K562 (cell line): Measurements from ENCODE around the gene DNAJB4. TPM values are rescaled to one million over a fixed set of nuclear protein-coding genes. Genes with fewer than 3 reads are reported as not detected.
A peak's percentile ranks its signal among the peaks of the same experiment; 100 is the strongest.

Source experiments
- CEBPB ChIP-seq: fragments of 450-650 bp; IDR thresholded peaks from 2 replicates; pipeline ENCODE4 v1.6.1; 2016; ENCODE audit warnings: missing genetic modification characterization, missing compliant biosample characterization
- CEBPG ChIP-seq, 3 experiments: fragments of 200-800 bp in 1 of 3; sonication (Bioruptor generic) in 1 of 3; sonication (generic) in 1 of 3; formaldehyde crosslinking in 1 of 3; IDR thresholded peaks in 2 of 3; conservative IDR thresholded peaks in 1 of 3; 2 replicates each; pipeline versions ENCODE4 v1.6.1 to v1.8.0; 2016 to 2022; ENCODE audit warnings: missing compliant biosample characterization in 2 of 3, missing genetic modification characterization in 2 of 3, mild to moderate bottlenecking in 1 of 3, missing genetic modification reagents in 1 of 3
- CHD1 ChIP-seq: fragments of 200-600 bp; sonication (generic); IDR thresholded peaks from one replicate; pipeline ENCODE4 v1.6.1; 2012; ENCODE audit warnings: mild to moderate bottlenecking, moderate library complexity, low read length, inconsistent platforms
- EGR1 ChIP-seq: fragments of 450-650 bp; conservative IDR thresholded peaks from 2 replicates; pipeline ENCODE4 v1.6.1; 2017; ENCODE audit warnings: mild to moderate bottlenecking
- HBP1 ChIP-seq: fragments of 450-650 bp; formaldehyde crosslinking; IDR thresholded peaks from 2 replicates; pipeline ENCODE4 v1.4.0; 2022; ENCODE audit warnings: missing genetic modification characterization
- IFI16 ChIP-seq: fragments of 250-450 bp; sonication (Bioruptor Pico); IDR thresholded peaks from 2 replicates; pipeline ENCODE4 v2.1.2; 2022; ENCODE audit warnings: mild to moderate bottlenecking, inconsistent platforms
- KDM2B ChIP-seq: fragments of 250-450 bp; sonication (Bioruptor Pico); IDR thresholded peaks from 2 replicates; pipeline ENCODE4 v1.8.0; 2021; ENCODE audit warnings: mild to moderate bottlenecking, moderate library complexity
- NR3C1 ChIP-seq: sonication (generic); formaldehyde crosslinking; IDR thresholded peaks from 2 replicates; pipeline ENCODE4 v1.8.1; 2022; ENCODE audit warnings: missing genetic modification reagents
- NUFIP1 ChIP-seq: fragments of 450-650 bp; IDR thresholded peaks from 2 replicates; pipeline ENCODE4 v1.6.1; 2018; ENCODE audit not compliant: partially characterized antibody
- PCBP1 ChIP-seq: fragments of 200-400 bp; formaldehyde crosslinking; IDR thresholded peaks from 2 replicates; pipeline ENCODE4 v1.6.1; 2018; ENCODE audit warnings: mild to moderate bottlenecking, low read depth, low read length; ENCODE audit not compliant: poor library complexity, severe bottlenecking
- PPARD ChIP-seq: fragments of 250-450 bp; sonication (Bioruptor Pico); IDR thresholded peaks from 2 replicates; pipeline ENCODE4 v1.8.0; 2022; ENCODE audit warnings: inconsistent platforms, mild to moderate bottlenecking, moderate library complexity
- SNRNP70 ChIP-seq: fragments of 200-400 bp; formaldehyde crosslinking; optimal IDR thresholded peaks from 2 replicates; pipeline ENCODE3; 2017; ENCODE audit warnings: low read depth, low read length
- SPI1 ChIP-seq: IDR thresholded peaks from 2 replicates; pipeline ENCODE4 v1.6.1; 2011; ENCODE audit warnings: low read depth, low read length, control low read depth, borderline replicate concordance
- SREBF2 ChIP-seq: sonication (generic); formaldehyde crosslinking; IDR thresholded peaks from 2 replicates; pipeline ENCODE4 v1.4.0; 2020; ENCODE audit warnings: mild to moderate bottlenecking, missing genetic modification reagents
- TBP ChIP-seq: optimal IDR thresholded peaks from 2 replicates; pipeline ENCODE3; 2011; ENCODE audit warnings: low read depth, low read length, improper control_type of control experiment
- ZBTB26 ChIP-seq: fragments of 450-650 bp; formaldehyde crosslinking; IDR thresholded peaks from 2 replicates; pipeline ENCODE4 v1.4.0; 2022; ENCODE audit warnings: missing genetic modification characterization
- ZFP36 ChIP-seq: fragments of 150-350 bp; IDR thresholded peaks from 2 replicates; pipeline ENCODE4 v1.6.1; 2018; ENCODE audit warnings: low read length, low read depth; ENCODE audit not compliant: partially characterized antibody
- ZKSCAN1 ChIP-seq: fragments of 150-350 bp; IDR thresholded peaks from 2 replicates; pipeline ENCODE4 v1.6.1; 2016; ENCODE audit warnings: low read depth, low read length
- ZNF146 ChIP-seq: IDR thresholded peaks from one replicate; pipeline ENCODE4 v1.6.1; 2018; ENCODE audit warnings: missing compliant biosample characterization; ENCODE audit not compliant: unreplicated experiment
- ZNF175 ChIP-seq: fragments of 200-800 bp; sonication (Bioruptor generic); IDR thresholded peaks from 2 replicates; pipeline ENCODE4 v1.6.1; 2016; ENCODE audit warnings: low read depth, mild to moderate bottlenecking, missing genetic modification characterization, missing compliant biosample characterization
- ZNF3 ChIP-seq: fragments of 250-450 bp; sonication (Bioruptor Pico); IDR thresholded peaks from 2 replicates; pipeline ENCODE4 v1.5.0; 2021; ENCODE audit warnings: mild to moderate bottlenecking, moderate library complexity
- ZNF57 ChIP-seq: fragments of 450-650 bp; formaldehyde crosslinking; IDR thresholded peaks from 2 replicates; pipeline ENCODE4 v1.4.0; 2020; ENCODE audit warnings: mild to moderate bottlenecking, moderate library complexity
- ZNF76 ChIP-seq: fragments of 250-450 bp; sonication (Bioruptor Pico); IDR thresholded peaks from 2 replicates; pipeline ENCODE4 v1.4.0; 2020; ENCODE audit warnings: mild to moderate bottlenecking, moderate library complexity, borderline replicate concordance
- polyA plus RNA-seq, 8 experiments: library from polyadenylated mRNA; depleted of rRNA in 4 of 8; stranded (reverse) in 5 of 8; unstranded in 3 of 8; fragments of >200 nt; fragmentation: Nextera tagmentation in 2 of 8; fragmentation: Illumina TruSeq in 1 of 8; extraction: Ambion mirVana in 2 of 8; extraction: Trizol in 1 of 8; gene quantifications; 2 replicates each; pipeline versions ENCODE4 v1.2.1 to v1.2.3, GENCODE V29; 2011 to 2014; ENCODE audit warnings: inconsistent platforms in 1 of 8, missing spikeins in 1 of 8
- total RNA-seq, 7 experiments: library from RNA; depleted of rRNA in 6 of 7; stranded (reverse); fragments of >200 nt in 6 of 7; fragmentation: Illumina TruSeq in 2 of 7; extraction: Trizol in 2 of 7; gene quantifications; 2 replicates each; pipeline versions ENCODE4 v1.2.1 to v1.2.3, GENCODE V29; 2011 to 2021; ENCODE audit warnings: low replicate concordance in 1 of 7
- TF ChIP-seq, protein P1 (sequence below): fragments of 450-650 bp; formaldehyde crosslinking; IDR thresholded peaks from 2 replicates; pipeline ENCODE4 v1.4.0; 2020; ENCODE audit warnings: mild to moderate bottlenecking
- TF ChIP-seq, protein P2 (sequence below): fragments of 250-450 bp; sonication (Bioruptor Pico); IDR thresholded peaks from 2 replicates; pipeline ENCODE4 v1.5.0; 2020; ENCODE audit warnings: mild to moderate bottlenecking

The DNAJB4 gene
- total and polyA plus RNA-seq, 9 of the 15 experiments (the other 6 are each of a cell fraction or from before 2014, with no cell fraction given), result 8.5 to 27.7 (median 19.8) TPM

DNA sequence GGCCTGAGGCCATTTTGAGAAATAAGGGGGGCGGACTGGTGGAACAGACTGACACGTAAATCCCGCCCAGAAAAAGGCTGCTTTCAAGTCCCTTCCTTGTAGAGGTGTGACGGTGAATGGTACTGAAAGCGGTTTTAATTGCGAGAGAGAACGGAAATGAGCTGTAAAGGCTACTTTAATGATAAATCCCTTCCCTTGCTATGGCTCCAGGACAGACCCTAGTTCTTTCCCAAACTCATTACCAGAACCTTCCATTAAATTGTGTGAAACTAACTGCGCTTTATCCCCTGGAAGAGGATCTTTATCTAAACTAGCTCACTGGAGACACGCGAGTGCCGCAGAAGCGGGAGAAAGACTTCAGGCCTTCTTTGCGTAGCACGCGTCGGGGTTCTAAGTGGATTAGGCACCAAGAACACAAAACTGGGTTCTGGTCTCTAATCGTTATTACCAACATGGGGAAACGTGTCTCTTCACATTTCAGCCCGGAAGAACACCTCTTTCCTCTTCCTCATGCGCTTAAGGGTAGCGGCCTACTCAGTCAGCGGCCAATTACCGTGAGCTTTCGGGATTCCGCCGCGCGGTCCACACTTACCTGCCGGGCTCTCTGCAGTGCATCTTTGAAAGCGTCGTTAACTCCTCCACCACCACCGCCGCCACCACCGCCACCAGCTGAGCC lies 26.3 kb upstream of the DNAJB4 start (continued):
- TF ChIP-seq CEBPG (CRISPR knock-in tag; IDR thresholded peaks at IDR 0.05), result 0 out of 2 replicates have a peak, but pooled peaks have one; percentile 30
- no peak for TF ChIP-seq CEBPG (tag; conservative IDR thresholded peaks at IDR 0.05 in 1 of 2, IDR thresholded peaks at IDR 0.05 in 1 of 2)
- TF ChIP-seq CHD1, result peak; percentile 94
- no peak for TF ChIP-seq CEBPB
- TF ChIP-seq PPARD (CRISPR knock-in tag), result no peak
- no peak for TF ChIP-seq NR3C1 (CRISPR knock-in tag)
- TF ChIP-seq ZKSCAN1, result no peak
- no peak for TF ChIP-seq ZNF3 (CRISPR knock-in tag)
- TF ChIP-seq PCBP1, result no peak
- 0 out of 2 replicates have a peak, but pooled peaks have one; percentile 30 for TF ChIP-seq ZBTB26
- no peak for TF ChIP-seq NUFIP1
- TF ChIP-seq ZNF175 (CRISPR knock-in tag), result no peak
- TF ChIP-seq, protein P1, sequence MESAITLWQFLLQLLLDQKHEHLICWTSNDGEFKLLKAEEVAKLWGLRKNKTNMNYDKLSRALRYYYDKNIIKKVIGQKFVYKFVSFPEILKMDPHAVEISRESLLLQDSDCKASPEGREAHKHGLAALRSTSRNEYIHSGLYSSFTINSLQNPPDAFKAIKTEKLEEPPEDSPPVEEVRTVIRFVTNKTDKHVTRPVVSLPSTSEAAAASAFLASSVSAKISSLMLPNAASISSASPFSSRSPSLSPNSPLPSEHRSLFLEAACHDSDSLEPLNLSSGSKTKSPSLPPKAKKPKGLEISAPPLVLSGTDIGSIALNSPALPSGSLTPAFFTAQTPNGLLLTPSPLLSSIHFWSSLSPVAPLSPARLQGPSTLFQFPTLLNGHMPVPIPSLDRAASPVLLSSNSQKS, result no peak
- 0 out of 2 replicates have a peak, but pooled peaks have one; percentile 38 for TF ChIP-seq HBP1
- TF ChIP-seq SNRNP70, result no peak
- no peak for TF ChIP-seq ZFP36
- TF ChIP-seq, protein P2, sequence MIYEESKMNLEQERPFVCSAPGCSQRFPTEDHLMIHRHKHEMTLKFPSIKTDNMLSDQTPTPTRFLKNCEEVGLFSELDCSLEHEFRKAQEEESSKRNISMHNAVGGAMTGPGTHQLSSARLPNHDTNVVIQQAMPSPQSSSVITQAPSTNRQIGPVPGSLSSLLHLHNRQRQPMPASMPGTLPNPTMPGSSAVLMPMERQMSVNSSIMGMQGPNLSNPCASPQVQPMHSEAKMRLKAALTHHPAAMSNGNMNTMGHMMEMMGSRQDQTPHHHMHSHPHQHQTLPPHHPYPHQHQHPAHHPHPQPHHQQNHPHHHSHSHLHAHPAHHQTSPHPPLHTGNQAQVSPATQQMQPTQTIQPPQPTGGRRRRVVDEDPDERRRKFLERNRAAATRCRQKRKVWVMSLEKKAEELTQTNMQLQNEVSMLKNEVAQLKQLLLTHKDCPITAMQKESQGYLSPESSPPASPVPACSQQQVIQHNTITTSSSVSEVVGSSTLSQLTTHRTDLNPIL, result no peak
- TF ChIP-seq ZNF57, result no peak
- no peak for TF ChIP-seq SREBF2 (CRISPR knock-in tag)
- peak; percentile 65 for TF ChIP-seq TBP
- no peak for TF ChIP-seq ZNF146 (CRISPR knock-in tag)
- 0 out of 2 replicates have a peak, but pooled peaks have one; percentile 23 for TF ChIP-seq EGR1
- no peak for TF ChIP-seq SPI1
- no peak for TF ChIP-seq ZNF76
- TF ChIP-seq KDM2B (CRISPR knock-in tag), result no peak
- no peak for TF ChIP-seq IFI16 (CRISPR knock-in tag)
